ENCODE data around the gene LRRC8D.

Gene LRRC8D

DNA sequence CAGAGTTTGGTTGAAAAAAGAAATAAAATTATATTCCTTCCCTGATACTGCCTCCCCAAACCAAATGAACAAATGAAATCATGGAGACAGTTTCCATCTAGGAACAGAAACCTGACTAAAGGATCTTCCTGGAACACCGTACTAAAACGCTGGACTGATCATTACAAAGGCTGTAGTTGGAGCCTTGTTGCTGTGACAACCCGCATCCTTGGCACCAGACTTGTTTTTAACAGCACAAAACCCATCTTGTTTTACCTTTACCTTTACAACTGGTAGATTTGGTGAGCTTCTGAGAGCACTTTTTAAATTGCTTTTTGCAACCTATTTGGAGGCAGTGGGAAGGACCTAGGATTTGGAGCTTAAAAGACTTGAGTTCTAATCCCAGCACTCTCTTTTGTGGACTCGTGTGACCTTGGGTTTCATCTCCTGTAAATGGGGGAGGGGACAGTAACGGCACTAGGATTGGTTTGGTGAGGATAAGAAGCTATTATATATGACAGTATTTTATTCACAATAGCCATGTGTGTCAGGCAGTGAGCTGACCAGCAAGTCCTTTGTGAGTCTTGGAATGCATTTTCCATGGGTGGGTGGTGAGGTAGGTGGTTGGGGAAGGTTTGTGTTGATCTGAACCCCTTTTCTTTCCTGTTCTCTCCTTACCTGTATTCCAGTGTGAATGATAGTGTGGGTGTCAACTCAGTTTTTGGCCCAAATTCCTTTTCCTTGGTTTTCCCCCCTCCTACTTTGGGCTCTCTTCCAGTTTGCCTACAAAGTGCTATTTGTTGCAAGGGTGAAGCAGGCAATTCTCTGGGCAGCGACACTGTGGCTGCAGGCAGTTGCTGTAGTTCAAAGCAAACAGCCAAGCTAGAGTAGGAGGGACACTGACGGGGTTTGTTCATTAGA is 12.6 kb downstream of the LRRC8D start:
- Histone ChIP-seq H2BK120ac (ENCODE audit: low read depth, low read length) (no peak overlapping the region), H2AK5ac (ENCODE audit: low read length, severe bottlenecking) (no peak overlapping the region), H3K27me3 (ENCODE audit: control insufficient read depth in 1 of 2, insufficient read depth in 1 of 2, low read length in 2 of 2) (no peaks in the 10 kb centered on the region), H2BK12ac (ENCODE audit: low read length in 2 of 2) (peak overlapping the region in 1 of 2 experiments; percentile 59), H4K91ac (ENCODE audit: low read length) (no peak overlapping the region), H3K9ac (ENCODE audit: low read length) (no peak overlapping the region), H3K4me2 (ENCODE audit: low read length, poor library complexity, severe bottlenecking) (no peak overlapping the region), H2BK5ac (ENCODE audit: low read depth, low read length, poor library complexity, severe bottlenecking) (no peak overlapping the region), H3K27ac (ENCODE audit: low read length, poor library complexity, severe bottlenecking) (no peak overlapping the region), H3K14ac (ENCODE audit: low read length in 2 of 2) (no peak overlapping the region), H3K4me1 (ENCODE audit: control insufficient read depth, insufficient read depth, low read depth, low read length) (peaks cover 2% of the 10 kb centered on the region), H3K4me3 (ENCODE audit: insufficient read depth in 1 of 2, low read depth in 1 of 2, low read length in 2 of 2) (no peak overlapping the region), H3K79me1 (replicated peaks; ENCODE audit: low read length, poor library complexity, severe bottlenecking) (peaks cover 20% of the 10 kb centered on the region), H3K23ac (ENCODE audit: low read length in 2 of 2) (no peak overlapping the region), H2AFZ (ENCODE audit: low read depth, low read length) (no peak overlapping the region), H2BK15ac (ENCODE audit: low read depth, poor library complexity, severe bottlenecking) (no peak overlapping the region), H3K9me3 (ENCODE audit: control insufficient read depth, low read length) (no peaks in the 10 kb centered on the region), H3K36me3 (ENCODE audit: control insufficient read depth in 1 of 2, insufficient read depth in 2 of 2, low read depth in 1 of 2, low read length in 2 of 2) (no peaks in the 10 kb centered on the region), H4K8ac (ENCODE audit: low read length) (no peak overlapping the region), H3K18ac (ENCODE audit: low read depth in 1 of 2, low read length in 2 of 2) (peak overlapping the region in 1 of 2 experiments; percentile 54), H3K4ac (ENCODE audit: low read depth in 1 of 2, low read length in 2 of 2) (no peak overlapping the region)
- 83% methylated on average over 6 of the region's 7 CpGs for WGBS
- no peak for DNase-seq

DNA sequence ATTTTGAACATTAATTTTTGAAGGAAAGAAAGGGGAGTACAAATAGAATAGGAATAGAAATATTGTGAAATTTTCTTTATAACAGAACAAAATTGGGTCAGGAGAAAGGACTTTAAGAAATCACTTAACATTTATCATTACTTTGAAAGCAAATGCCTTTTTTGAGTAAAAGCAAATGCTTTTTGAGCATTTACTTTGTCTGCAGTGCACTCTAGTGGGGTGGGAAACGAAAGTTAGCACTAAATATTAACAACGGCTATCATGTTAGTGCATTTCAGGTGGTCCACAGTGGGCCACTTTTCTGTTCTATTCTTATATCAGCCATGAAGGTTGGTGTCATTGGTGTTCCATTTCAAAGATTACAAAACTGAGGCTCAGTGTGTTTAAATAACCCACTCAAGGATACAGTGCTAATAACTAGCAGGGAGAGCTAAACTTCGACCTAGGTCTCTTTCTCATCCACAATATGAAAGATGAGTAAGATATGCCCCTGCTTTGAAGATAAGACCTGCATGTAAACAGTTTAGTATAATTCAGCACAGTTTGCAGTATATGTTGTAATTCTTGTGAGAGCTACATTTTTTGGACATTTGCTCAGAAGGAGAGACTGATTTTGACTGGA is 13.4 kb downstream of the LRRC8D start:
- H3K4ac ChIP-seq (ENCODE audit: low read depth in 1 of 2, low read length in 2 of 2), result no peak overlapping the region
- WGBS, result 97% methylated on average over 2 of the region's 3 CpGs

GRCh38 chr1:89836252-89837035 is 15.6 kb downstream of the LRRC8D start:
- H3K9me3 ChIP-seq (ENCODE audit: control insufficient read depth, low read length), result no peaks in the 10 kb centered on the region
- H3K23ac ChIP-seq (ENCODE audit: low read length in 2 of 2), result no peak overlapping the region
- H3K4me2 ChIP-seq (ENCODE audit: low read length, poor library complexity, severe bottlenecking), result no peak overlapping the region
- H4K91ac ChIP-seq (ENCODE audit: low read length), result no peak overlapping the region
- 90% methylated on average over 6 of the region's 8 CpGs for WGBS
- H3K27me3 ChIP-seq (ENCODE audit: control insufficient read depth in 1 of 2, insufficient read depth in 1 of 2, low read length in 2 of 2), result no peaks in the 10 kb centered on the region
- no peak for DNase-seq
- H3K4me3 ChIP-seq (ENCODE audit: insufficient read depth in 1 of 2, low read depth in 1 of 2, low read length in 2 of 2), result no peak overlapping the region
- H2BK12ac ChIP-seq (ENCODE audit: low read length in 2 of 2), result no peak overlapping the region
- no peak overlapping the region for H3K18ac ChIP-seq (ENCODE audit: low read depth in 1 of 2, low read length in 2 of 2)
- no peak overlapping the region for H3K27ac ChIP-seq (ENCODE audit: low read length, poor library complexity, severe bottlenecking)
- H2AK5ac ChIP-seq (ENCODE audit: low read length, severe bottlenecking), result no peak overlapping the region
- H2AFZ ChIP-seq (ENCODE audit: low read depth, low read length), result no peak overlapping the region
- H3K14ac ChIP-seq (ENCODE audit: low read length in 2 of 2), result no peak overlapping the region
- no peak overlapping the region for H3K9ac ChIP-seq (ENCODE audit: low read length)
- H2BK5ac ChIP-seq (ENCODE audit: low read depth, low read length, poor library complexity, severe bottlenecking), result no peak overlapping the region
- no peaks in the 10 kb centered on the region for H3K36me3 ChIP-seq (ENCODE audit: control insufficient read depth in 1 of 2, insufficient read depth in 2 of 2, low read depth in 1 of 2, low read length in 2 of 2)
- H2BK120ac ChIP-seq (ENCODE audit: low read depth, low read length), result no peak overlapping the region
- H3K4ac ChIP-seq (ENCODE audit: low read depth in 1 of 2, low read length in 2 of 2), result no peak overlapping the region
- no peak overlapping the region for H4K8ac ChIP-seq (ENCODE audit: low read length)
- peaks cover 28% of the 10 kb centered on the region for H3K79me1 ChIP-seq (replicated peaks; ENCODE audit: low read length, poor library complexity, severe bottlenecking)
- H3K4me1 ChIP-seq (ENCODE audit: control insufficient read depth, insufficient read depth, low read depth, low read length), result peaks cover 2% of the 10 kb centered on the region
- no peak overlapping the region for H2BK15ac ChIP-seq (ENCODE audit: low read depth, poor library complexity, severe bottlenecking)

More for the DNA sequence above, 13.4 kb downstream of the LRRC8D start:
- H3K23ac ChIP-seq (ENCODE audit: low read length in 2 of 2), result no peak overlapping the region
- H4K8ac ChIP-seq (ENCODE audit: low read length), result no peak overlapping the region
- no peak overlapping the region for H4K91ac ChIP-seq (ENCODE audit: low read length)
- H2BK120ac ChIP-seq (ENCODE audit: low read depth, low read length), result no peak overlapping the region
- H3K27ac ChIP-seq (ENCODE audit: low read length, poor library complexity, severe bottlenecking), result no peak overlapping the region
- no peak overlapping the region for H3K14ac ChIP-seq (ENCODE audit: low read length in 2 of 2)
- H3K36me3 ChIP-seq (ENCODE audit: control insufficient read depth in 1 of 2, insufficient read depth in 2 of 2, low read depth in 1 of 2, low read length in 2 of 2), result no peaks in the 10 kb centered on the region
- H2BK12ac ChIP-seq (ENCODE audit: low read length in 2 of 2), result no peak overlapping the region
- H3K4me2 ChIP-seq (ENCODE audit: low read length, poor library complexity, severe bottlenecking), result no peak overlapping the region
- no peak overlapping the region for H2AK5ac ChIP-seq (ENCODE audit: low read length, severe bottlenecking)
- no peak overlapping the region for H2BK5ac ChIP-seq (ENCODE audit: low read depth, low read length, poor library complexity, severe bottlenecking)
- H2AFZ ChIP-seq (ENCODE audit: low read depth, low read length), result no peak overlapping the region
- DNase-seq, result no peak
- H3K18ac ChIP-seq (ENCODE audit: low read depth in 1 of 2, low read length in 2 of 2), result no peak overlapping the region
- no peak overlapping the region for H3K9ac ChIP-seq (ENCODE audit: low read length)
- H3K4me3 ChIP-seq (ENCODE audit: insufficient read depth in 1 of 2, low read depth in 1 of 2, low read length in 2 of 2), result no peak overlapping the region
- H3K27me3 ChIP-seq (ENCODE audit: control insufficient read depth in 1 of 2, insufficient read depth in 1 of 2, low read length in 2 of 2), result no peaks in the 10 kb centered on the region
- no peak overlapping the region for H2BK15ac ChIP-seq (ENCODE audit: low read depth, poor library complexity, severe bottlenecking)
- peaks cover 19% of the 10 kb centered on the region for H3K79me1 ChIP-seq (replicated peaks; ENCODE audit: low read length, poor library complexity, severe bottlenecking)
- H3K4me1 ChIP-seq (ENCODE audit: control insufficient read depth, insufficient read depth, low read depth, low read length), result peaks cover 2% of the 10 kb centered on the region
- H3K9me3 ChIP-seq (ENCODE audit: control insufficient read depth, low read length), result no peaks in the 10 kb centered on the region

- H2BK120ac ChIP-seq (ENCODE audit: low read depth, low read length), result no peak overlapping the region
- no peak overlapping the region for H3K4ac ChIP-seq (ENCODE audit: low read depth in 1 of 2, low read length in 2 of 2)
- H3K27ac ChIP-seq (ENCODE audit: low read length, poor library complexity, severe bottlenecking), result no peak overlapping the region
- no peak overlapping the region for H4K91ac ChIP-seq (ENCODE audit: low read length)
- H3K4me2 ChIP-seq (ENCODE audit: low read length, poor library complexity, severe bottlenecking), result no peak overlapping the region
- no peak overlapping the region for H3K18ac ChIP-seq (ENCODE audit: low read depth in 1 of 2, low read length in 2 of 2)
- no peak overlapping the region for H4K8ac ChIP-seq (ENCODE audit: low read length)
- no peak overlapping the region for H2AK5ac ChIP-seq (ENCODE audit: low read length, severe bottlenecking)
- H2BK15ac ChIP-seq (ENCODE audit: low read depth, poor library complexity, severe bottlenecking), result no peak overlapping the region
- H3K4me3 ChIP-seq (ENCODE audit: insufficient read depth in 1 of 2, low read depth in 1 of 2, low read length in 2 of 2), result no peak overlapping the region
- no peaks in the 10 kb centered on the region for H3K36me3 ChIP-seq (ENCODE audit: control insufficient read depth in 1 of 2, insufficient read depth in 2 of 2, low read depth in 1 of 2, low read length in 2 of 2)
- H3K9me3 ChIP-seq (ENCODE audit: control insufficient read depth, low read length), result no peaks in the 10 kb centered on the region
- peaks cover 27% of the 10 kb centered on the region for H3K79me1 ChIP-seq (replicated peaks; ENCODE audit: low read length, poor library complexity, severe bottlenecking)
- no peaks in the 10 kb centered on the region for H3K4me1 ChIP-seq (ENCODE audit: control insufficient read depth, insufficient read depth, low read depth, low read length)
- H3K14ac ChIP-seq (ENCODE audit: low read length in 2 of 2), result no peak overlapping the region
- H2AFZ ChIP-seq (ENCODE audit: low read depth, low read length), result no peak overlapping the region
- no peak overlapping the region for H3K9ac ChIP-seq (ENCODE audit: low read length)
- no peak overlapping the region for H2BK12ac ChIP-seq (ENCODE audit: low read length in 2 of 2)
- no peak overlapping the region for H2BK5ac ChIP-seq (ENCODE audit: low read depth, low read length, poor library complexity, severe bottlenecking)
- no peaks in the 10 kb centered on the region for H3K27me3 ChIP-seq (ENCODE audit: control insufficient read depth in 1 of 2, insufficient read depth in 1 of 2, low read length in 2 of 2)
- DNase-seq, result no peak
- no peak overlapping the region for H3K23ac ChIP-seq (ENCODE audit: low read length in 2 of 2)
Observed at GRCh38 chr1:89837036-89837481, 16.2 kb downstream of the LRRC8D start.
